ENCODE data around the gene IL1R2.
A peak's percentile ranks its signal among the peaks of the same experiment; 100 is the strongest.

IL1R2 gene

GRCh38 chr2:102022884-102023539 is 31.3 kb downstream of the IL1R2 start:
- no peak for DNase-seq (ENCODE audit: low read depth in 2 of 2)

GRCh38 chr2:102024410-102024809 is 32.6 kb downstream of the IL1R2 start:
- no peak for DNase-seq (ENCODE audit: low read depth in 2 of 2)

GRCh38 chr2:102025016-102025501 is 33.3 kb downstream of the IL1R2 start:
- no peak for DNase-seq (ENCODE audit: low read depth in 2 of 2)

GRCh38 chr2:102025583-102026267 is 34.0 kb downstream of the IL1R2 start:
- no peak for DNase-seq (ENCODE audit: low read depth in 2 of 2)

- DNase-seq (ENCODE audit: low read depth in 2 of 2), result no peak
Observed at GRCh38 chr2:102027036-102027980, 35.5 kb downstream of the IL1R2 start.

- DNase-seq (ENCODE audit: low read depth in 2 of 2), result no peak
Observed at GRCh38 chr2:102028470-102028869, 36.7 kb downstream of the IL1R2 start.

DNA sequence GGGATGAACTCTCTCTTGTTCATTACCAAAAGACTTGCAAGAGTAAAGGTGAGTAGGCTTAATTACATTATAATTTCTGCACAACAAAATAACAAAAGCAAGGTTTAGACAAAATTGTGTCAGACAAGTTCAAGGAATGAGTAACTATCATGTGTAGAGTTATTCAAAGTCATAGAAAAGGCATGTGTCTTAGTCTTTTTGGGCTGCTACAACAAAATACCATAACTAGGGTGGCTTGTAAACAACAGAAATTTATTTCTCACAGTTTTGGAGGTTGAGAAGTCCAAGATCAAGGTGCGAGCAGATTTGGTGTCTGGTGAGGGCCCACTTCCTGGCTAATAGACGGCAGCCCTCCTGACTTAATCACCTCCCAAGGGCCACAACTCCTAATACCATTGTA is 37.6 kb downstream of the IL1R2 start:
- no peak for DNase-seq (ENCODE audit: low read depth in 2 of 2)

GRCh38 chr2:102029952-102030351 is 38.2 kb downstream of the IL1R2 start:
- no peak for DNase-seq (ENCODE audit: low read depth in 2 of 2)

DNA sequence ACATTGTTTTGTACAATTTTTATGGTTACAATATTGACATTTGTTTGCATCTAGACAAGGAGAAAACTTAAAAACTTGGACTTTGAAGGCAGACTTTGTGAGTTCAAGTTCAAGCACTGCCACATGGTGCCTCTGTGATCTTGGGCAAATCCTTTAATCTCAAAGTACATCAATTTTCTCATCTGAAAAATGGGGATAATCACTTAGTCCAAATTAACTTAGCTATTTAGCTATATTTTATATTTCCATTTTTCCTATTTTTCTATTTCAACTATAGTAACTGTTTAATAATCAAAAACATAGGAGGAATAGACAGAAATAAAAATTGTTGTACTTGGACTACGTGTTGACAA is 38.7 kb downstream of the IL1R2 start:
- DNase-seq (ENCODE audit: low read depth in 2 of 2), result no peak

- DNase-seq (ENCODE audit: low read depth in 2 of 2), result no peak
Observed at GRCh38 chr2:102030855-102031527, 39.2 kb downstream of the IL1R2 start.

- no peak for DNase-seq (ENCODE audit: low read depth in 2 of 2)
Observed at GRCh38 chr2:102032368-102033030, 40.7 kb downstream of the IL1R2 start.

DNA sequence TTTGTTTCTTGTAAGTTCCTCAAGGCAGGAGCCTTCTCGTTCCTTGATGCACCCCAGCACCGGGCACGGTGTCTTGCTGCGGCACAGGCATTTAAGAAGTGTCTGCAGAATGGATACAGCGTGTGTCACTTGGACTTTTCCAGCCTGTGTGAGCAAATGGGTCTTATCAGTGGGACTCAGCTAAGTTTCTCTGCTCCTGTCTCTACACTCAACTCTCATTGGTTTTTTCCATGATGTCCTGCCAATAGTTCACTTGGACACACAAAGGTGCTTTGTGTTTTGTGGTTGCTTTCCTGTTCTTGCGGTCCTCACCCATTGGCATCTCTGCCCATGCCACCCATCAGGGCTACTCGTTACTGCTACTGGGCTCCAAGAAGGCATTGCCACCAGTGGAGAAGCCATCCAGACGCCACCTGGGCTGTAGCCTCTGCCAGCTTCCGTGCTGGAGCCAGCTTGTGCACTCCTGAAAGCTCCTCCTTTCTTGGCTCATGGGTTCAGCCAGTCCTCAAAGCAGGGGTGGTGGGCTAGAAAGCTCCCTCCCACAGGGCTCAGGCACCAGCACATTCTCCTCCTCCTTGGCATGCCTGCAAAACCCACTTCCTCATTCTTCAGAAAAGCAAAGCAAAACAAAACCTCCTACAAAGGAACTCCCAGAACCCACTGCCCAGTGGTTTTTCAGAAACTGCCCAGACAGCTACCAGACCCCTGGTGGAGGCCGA is 41.4 kb downstream of the IL1R2 start:
- DNase-seq (ENCODE audit: low read depth in 2 of 2), result peak in 1 of 2 donors; percentile 17

- DNase-seq (ENCODE audit: low read depth in 2 of 2), result no peak
Observed at GRCh38 chr2:102033750-102034682, 42.3 kb downstream of the IL1R2 start.

DNA sequence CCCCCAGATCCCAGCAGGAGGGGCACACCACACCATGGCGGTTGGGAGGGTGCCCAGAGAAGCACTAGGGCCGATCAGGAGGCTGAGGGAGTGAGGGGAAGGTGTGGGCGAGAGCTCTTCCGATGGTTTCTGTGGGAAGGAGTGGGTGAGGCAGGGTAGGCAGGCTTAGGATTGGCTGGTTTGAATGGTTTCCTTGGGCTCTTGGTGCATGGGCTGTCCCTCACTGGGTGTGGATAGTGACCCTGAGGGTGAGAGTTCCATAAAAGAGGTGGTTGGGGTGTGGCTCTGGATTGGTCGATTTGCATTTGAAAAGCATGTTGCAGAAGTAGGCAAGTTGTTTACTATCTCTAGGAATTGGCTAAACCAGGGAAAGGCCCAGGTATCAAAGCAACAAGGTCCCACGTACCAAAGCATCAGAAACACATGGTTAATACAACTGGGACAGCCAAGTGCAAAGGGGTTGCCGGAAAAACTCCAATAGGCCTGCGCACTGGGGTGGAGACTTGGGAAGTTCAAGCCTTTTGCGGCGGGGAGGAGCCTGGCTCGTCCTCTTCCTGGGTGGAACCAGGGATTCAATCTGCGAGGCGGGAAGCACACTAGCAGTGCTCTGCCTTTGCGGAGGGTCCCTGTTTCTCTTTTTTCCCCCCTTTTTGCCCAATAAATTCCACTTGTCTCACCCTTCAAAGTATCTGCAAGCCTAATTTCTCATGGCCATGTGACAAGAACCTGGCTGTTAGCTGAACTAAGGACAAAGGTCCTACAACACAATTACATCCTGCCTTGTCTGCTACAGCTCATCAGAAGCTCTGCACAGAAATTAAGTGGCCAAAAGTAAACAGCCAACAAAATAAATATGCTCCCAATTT is 43.2 kb downstream of the IL1R2 start:
- DNase-seq (ENCODE audit: low read depth in 2 of 2), result no peak

GRCh38 chr2:102037681-102038080 is 45.9 kb downstream of the IL1R2 start:
- DNase-seq (ENCODE audit: low read depth in 2 of 2), result no peak

DNA sequence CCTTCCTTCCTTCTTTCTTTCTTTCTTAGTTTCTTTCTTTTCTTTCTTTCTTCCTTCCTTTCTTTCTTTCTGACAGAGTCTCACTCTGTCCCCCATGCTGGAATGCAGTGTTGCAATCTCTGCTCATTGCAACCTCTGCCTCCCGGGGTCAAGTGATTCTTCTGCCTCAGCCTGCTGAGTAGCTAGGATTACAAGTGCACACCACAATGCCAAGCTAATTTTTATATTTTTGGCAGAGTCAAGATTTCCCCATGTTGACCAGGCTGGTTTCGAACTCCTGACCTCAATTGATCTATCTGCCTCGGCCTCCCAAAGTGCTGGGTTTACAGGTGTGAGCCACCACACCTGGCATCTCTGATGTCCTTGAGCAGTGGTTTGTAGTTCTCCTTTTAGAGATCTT is 48.5 kb downstream of the IL1R2 start:
- DNase-seq (ENCODE audit: low read depth in 2 of 2), result no peak

GRCh38 chr2:102041351-102041750 is 49.6 kb downstream of the IL1R2 start:
- DNase-seq (ENCODE audit: low read depth in 2 of 2), result no peak

All from stimulated activated CD4-positive, alpha-beta T cell treated with anti-CD3 and anti-CD28 coated beads, Interleukin-15, amount 100 ng/mL, for 48 hours (primary cell).